ENCODE measurements around the gene IVD. TPM values are rescaled to one million over a fixed set of nuclear protein-coding genes. Genes with fewer than 3 reads are reported as not detected.

Gene IVD
- total and polyA plus RNA-seq, 2 of the 8 experiments (the other 6 are each of a cell fraction or from before 2014, with no cell fraction given), result 55.2 to 78.8 TPM

DNA sequence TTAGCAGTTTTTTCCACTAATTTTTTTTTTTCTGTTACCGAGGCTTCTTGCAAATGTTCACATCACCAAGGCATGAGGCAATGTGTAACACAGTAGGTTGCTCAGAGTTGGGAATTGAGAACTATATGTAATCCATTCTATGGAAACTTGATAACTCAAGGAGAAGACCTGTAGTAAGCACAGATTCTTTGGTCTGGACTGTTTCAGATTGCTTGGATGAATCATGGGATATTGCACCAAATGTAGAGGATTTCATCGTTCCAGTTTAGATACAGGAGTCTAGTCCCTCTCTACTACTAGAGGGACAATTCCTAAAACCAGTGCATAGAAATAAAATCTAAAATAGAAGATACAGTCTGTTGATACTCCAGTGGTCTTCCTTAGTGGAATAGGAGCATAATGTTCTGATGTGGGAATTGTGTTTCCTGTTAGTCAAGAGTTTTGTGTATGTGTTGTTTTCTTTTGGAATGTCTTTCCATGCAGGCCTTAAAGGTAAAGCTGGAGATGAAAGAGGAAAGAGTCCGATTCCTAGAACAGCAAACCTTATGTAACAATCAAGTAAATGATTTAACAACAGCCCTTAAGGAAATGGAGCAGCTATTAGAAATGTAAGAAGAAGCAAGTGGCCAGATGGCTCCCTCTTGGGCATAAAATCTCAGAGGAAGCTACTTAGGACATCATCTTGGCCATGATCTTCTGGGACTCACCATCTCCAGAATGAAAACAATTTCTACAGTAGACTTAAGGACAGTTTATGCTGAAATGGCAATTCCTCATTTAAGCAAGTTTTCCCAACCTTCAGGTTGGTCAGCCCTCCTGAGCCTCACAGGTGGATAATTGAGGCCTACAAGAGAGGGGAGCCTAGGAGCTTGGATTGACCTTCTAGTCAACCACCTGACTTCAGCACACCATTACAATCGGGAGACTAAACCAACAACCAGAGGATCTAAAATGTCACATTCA is 12.3 kb upstream of the IVD start:
- Histone ChIP-seq H3K9me3 (ENCODE audit: insufficient read depth in 2 of 2, low read depth in 1 of 2, low read length in 1 of 2) (no peaks in the 10 kb centered on the region), H3K23me2 (ENCODE audit: low read depth, low read length) (no peaks in the 10 kb centered on the region), H4K8ac (ENCODE audit: extremely low read depth, insufficient read depth, low read length) (no peak overlapping the region), H4K5ac (ENCODE audit: insufficient read length, low read depth, low read length) (no peak overlapping the region), H3K14ac (ENCODE audit: insufficient read length) (no peak overlapping the region), H3K56ac (replicated peaks; ENCODE audit: insufficient read length, low read depth, low read length) (no peak overlapping the region), H4K91ac (replicated peaks; ENCODE audit: insufficient read length, low read length) (no peak overlapping the region), H3K4me2 (ENCODE audit: insufficient read depth in 1 of 2, low read depth in 2 of 2, low read length in 2 of 2) (no peak overlapping the region), H3K4me3 (ENCODE audit: extremely low read depth in 1 of 4, insufficient read depth in 2 of 4, low read depth in 3 of 4, low read length in 4 of 4) (no peak overlapping the region), H3K27me3 (replicated peaks in 1 of 4; ENCODE audit: control insufficient read depth in 3 of 4, extremely low read depth in 1 of 4, insufficient read depth in 3 of 4, low read length in 3 of 4) (no peaks in the 10 kb centered on the region), H2BK20ac (ENCODE audit: low read length) (no peak overlapping the region), H2AK5ac (ENCODE audit: low read depth, low read length) (no peak overlapping the region), H3K9ac (replicated peaks in 1 of 4; ENCODE audit: extremely low read depth in 1 of 4, low read depth in 3 of 4, low read length in 3 of 4) (no peak overlapping the region), H3K4me1 (replicated peaks in 1 of 4; ENCODE audit: control insufficient read depth in 3 of 4, insufficient read depth in 4 of 4, low read length in 3 of 4) (no peaks in the 10 kb centered on the region), H3K23ac (ENCODE audit: insufficient read length) (no peak overlapping the region), H2AFZ (ENCODE audit: low read length) (no peak overlapping the region), H2BK5ac (ENCODE audit: low read depth, low read length) (no peak overlapping the region), H3K36me3 (ENCODE audit: control insufficient read depth in 2 of 4, insufficient read depth in 4 of 4, low read length in 3 of 4) (peaks cover 33 to 55% (median 46%) of the 10 kb centered on the region in 4 experiments), H2BK120ac (replicated peaks; ENCODE audit: low read depth, low read length) (no peak overlapping the region), H3K4ac (replicated peaks; ENCODE audit: insufficient read length, low read depth, low read length) (no peak overlapping the region), H3K27ac (ENCODE audit: low read depth, low read length) (no peak overlapping the region), H3K79me1 (ENCODE audit: low read depth, low read length) (no peaks in the 10 kb centered on the region), H2BK12ac (ENCODE audit: low read depth, low read length) (no peak overlapping the region), H3K18ac (ENCODE audit: extremely low read depth, low read length) (no peak overlapping the region), H3K79me2 (ENCODE audit: control insufficient read depth in 1 of 2, insufficient read depth in 2 of 2, low read length in 2 of 2) (no peaks in the 10 kb centered on the region), H2BK15ac (ENCODE audit: low read length) (no peak overlapping the region), H4K20me1 (replicated peaks in 1 of 2; ENCODE audit: control insufficient read depth in 1 of 2, insufficient read depth in 2 of 2, low read length in 2 of 2) (peaks cover 0 to 4% of the 10 kb centered on the region in 2 experiments)
- TF ChIP-seq ASH2L (IDR thresholded peaks at IDR 0.05; ENCODE audit: low read length), result no peak
- no peak for TF ChIP-seq SP4 (IDR thresholded peaks at IDR 0.05; ENCODE audit: low read length)
- no peak for TF ChIP-seq RBBP5 (IDR thresholded peaks at IDR 0.05; ENCODE audit: borderline replicate concordance, low read depth, low read length)
- TF ChIP-seq TAF7 (optimal IDR thresholded peaks at IDR 0.05; ENCODE audit: borderline replicate concordance, low read depth, low read length), result no peak
- TF ChIP-seq GTF2F1 (IDR thresholded peaks at IDR 0.05; ENCODE audit: borderline replicate concordance, low read depth, low read length), result no peak
- no peak for TF ChIP-seq CHD2 (IDR thresholded peaks at IDR 0.05; ENCODE audit: low read length)
- TF ChIP-seq SIRT6 (IDR thresholded peaks at IDR 0.05; ENCODE audit: low read length), result no peak
- TF ChIP-seq SIN3A (conservative IDR thresholded peaks at IDR 0.05 in 1 of 2, IDR thresholded peaks at IDR 0.05 in 1 of 2; ENCODE audit: low read depth in 1 of 2, low read length in 2 of 2), result no peak
- TF ChIP-seq HDAC6 (IDR thresholded peaks at IDR 0.05; ENCODE audit: low read depth, low read length), result no peak
- TF ChIP-seq KDM4A (IDR thresholded peaks at IDR 0.05; ENCODE audit: low read depth, low read length, severe bottlenecking), result no peak
- no peak for TF ChIP-seq TAF1 (IDR thresholded peaks at IDR 0.05; ENCODE audit: low read depth, low read length)
- TF ChIP-seq, protein P1, sequence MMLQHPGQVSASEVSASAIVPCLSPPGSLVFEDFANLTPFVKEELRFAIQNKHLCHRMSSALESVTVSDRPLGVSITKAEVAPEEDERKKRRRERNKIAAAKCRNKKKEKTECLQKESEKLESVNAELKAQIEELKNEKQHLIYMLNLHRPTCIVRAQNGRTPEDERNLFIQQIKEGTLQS (IDR thresholded peaks at IDR 0.05; ENCODE audit: insufficient read depth, low read depth, low read length), result no peak
- POLR2A ChIA-PET (ENCODE audit: partially characterized antibody), result interaction anchor here (0.9 kb wide), 3 partner anchors 9 to 24 kb away, joined by 3 to 4 read pairs (median 3); no protein-coding TSS in a partner anchor
- 91% methylated on average over 4 of the region's 4 CpGs; no CpG with 5 or more reads in 1 of the 2 experiments for WGBS, 2 experiments (ENCODE audit: extremely low coverage in 1 of 2, insufficient coverage in 1 of 2, insufficient read length in 1 of 2, insufficient replicate concordance in 2 of 2, low coverage in 1 of 2, low lambda C conversion rate in 2 of 2, missing lambda C conversion rate in 1 of 2)
- FAIRE-seq (no peak), DNase-seq (ENCODE audit: low read depth in 1 of 2, low spot score in 2 of 2) (no peak)
- CTCF ChIA-PET (ENCODE audit: partially characterized antibody), result interaction anchor here (0.8 kb wide), 1 partner anchor 13 kb away, joined by 4 read pairs; no protein-coding TSS in a partner anchor
